NT2/D1 (cell line): ENCODE data around the gene GLCE.
"Not testable (repeated sequence)": the region's sequence is repeated elsewhere in the genome, so short reads cannot be mapped to it uniquely, and the experiment has no call there.

Source experiments
- YY1 ChIP-seq: IDR thresholded peaks from 2 replicates; pipeline ENCODE4 v1.6.1; 2011; ENCODE audit not compliant: insufficient read length, insufficient read depth
- ZNF274 ChIP-seq: IDR thresholded peaks from 2 replicates; pipeline ENCODE4 v1.6.1; 2011; ENCODE audit warnings: mild to moderate bottlenecking, low read depth, low read length

DNA sequence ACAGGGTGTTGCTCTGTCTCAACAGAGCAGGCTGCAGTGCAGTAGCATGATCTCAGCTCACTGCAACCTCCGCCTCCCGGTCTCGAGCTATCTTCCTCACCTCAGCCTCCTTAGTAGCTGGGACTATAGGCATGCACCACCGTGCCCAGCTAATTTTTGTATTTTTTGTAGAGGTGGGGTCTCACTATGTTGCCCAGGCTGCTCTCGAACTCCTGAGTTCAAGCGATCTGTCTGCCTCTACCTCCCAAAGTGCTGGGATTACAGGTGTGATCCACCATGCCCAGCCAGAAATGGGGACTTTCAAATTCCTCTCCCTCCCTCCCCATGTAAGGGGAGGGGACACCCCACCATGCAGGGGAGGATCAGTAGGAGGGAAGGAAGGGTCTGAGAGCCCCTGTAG is 141.7 kb downstream of the GLCE start:
- TF ChIP-seq ZNF274, YY1: not testable (repeated sequence)
